Tibial nerve (tissue), 3 donors: Measurements from ENCODE around the gene FERMT2.

ENCODE experiments used
- CTCF ChIP-seq, 5 experiments: fragments of 200-600 bp in 3 of 5; fragments of 450-650 bp in 2 of 5; sonication (generic) in 3 of 5; IDR thresholded peaks; one replicate each; pipeline ENCODE4 v1.5.1; 2016 to 2019; ENCODE audit warnings: antibody characterized with exemption in 5 of 5, mild to moderate bottlenecking in 3 of 5, moderate library complexity in 2 of 5
- POLR2A ChIP-seq, 2 donors: fragments of 450-650 bp; IDR thresholded peaks; one replicate each; pipeline ENCODE4 v1.6.1; 2017; ENCODE audit warnings: antibody characterized with exemption in 2 of 2, mild to moderate bottlenecking in 2 of 2, moderate library complexity in 2 of 2

- no peak for TF ChIP-seq CTCF (IDR thresholded peaks at IDR 0.05)
- no peak for TF ChIP-seq POLR2A (IDR thresholded peaks at IDR 0.05)
Measured at GRCh38 chr14:52944254-52944653, 6.6 kb downstream of the FERMT2 start.
